Measurements from ENCODE around the gene ATG2B.

DNA sequence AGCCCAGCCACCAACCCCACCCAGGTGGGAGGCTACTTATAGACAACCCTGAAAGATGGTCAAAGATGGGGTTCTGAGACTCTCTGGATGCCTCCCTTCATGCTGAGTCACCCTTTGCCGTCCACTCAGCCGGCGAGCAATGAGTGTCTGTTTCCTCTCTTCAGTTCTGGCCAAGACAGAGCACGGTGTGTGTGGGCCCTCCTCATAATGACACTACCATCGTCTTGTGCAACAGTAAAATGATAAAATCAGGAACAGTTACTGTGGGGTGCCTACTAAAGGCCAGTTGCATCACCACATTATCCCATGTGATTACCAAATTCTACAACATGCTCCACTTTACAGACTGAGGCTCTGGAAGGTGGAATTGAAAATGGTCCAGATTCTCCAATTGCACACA is 114.1 kb downstream of the ATG2B start:
- TF ChIP-seq EZH2 (IDR thresholded peaks at IDR 0.05) (no peak), POLR2AphosphoS5 (IDR thresholded peaks at IDR 0.05; ENCODE audit: borderline replicate concordance, low read depth, low read length) (no peak)
